Ovary (tissue), 3 donors: ENCODE results near the gene AOPEP.

Experiments used
- CTCF ChIP-seq, 3 donors: fragments of 450-650 bp in 2 of 3; fragments of 200-600 bp in 1 of 3; IDR thresholded peaks; one replicate each; pipeline versions ENCODE4 v1.5.1 to v1.8.0; 2016 to 2022; ENCODE audit warnings: antibody characterized with exemption in 3 of 3, mild to moderate bottlenecking in 1 of 3
- POLR2A ChIP-seq: fragments of 450-650 bp; IDR thresholded peaks from one replicate; pipeline ENCODE4 v1.6.1; 2017; ENCODE audit warnings: antibody characterized with exemption, mild to moderate bottlenecking, moderate library complexity
- donor health status: DM: no; HTN: no; CAD: no.

- TF ChIP-seq POLR2A (no peak), CTCF (IDR thresholded peaks at IDR 0.05) (no peak)
Observed at GRCh38 chr9:94951324-94952135, 225.0 kb downstream of the AOPEP start.
